GM10248 (cell line): ENCODE results near the gene MED10.

Source experiments
- CTCF ChIA-PET: fragments of 300-600 bp; sonication (Branson Sonifier 250); formaldehyde crosslinking; extraction: SDS; loops from one replicate; lab custom pipeline; 2021; ENCODE audit warnings: antibody characterized with exemption; lab: Yijun Ruan, JAX
- POLR2A ChIA-PET: fragments of 350-650 bp; sonication (Branson Sonifier 250); formaldehyde crosslinking; extraction: SDS; loops from one replicate; lab custom pipeline; 2020; ENCODE audit warnings: antibody characterized with exemption; lab: Yijun Ruan, JAX
- DNase-seq: peaks from one replicate; pipeline ENCODE4 v3.0.0; 2012; ENCODE audit errors: extremely low spot score
- CTCF ChIP-seq: IDR thresholded peaks from 2 replicates; pipeline ENCODE4 v1.5.1; 2012; ENCODE audit warnings: mild to moderate bottlenecking, low read depth; ENCODE audit errors: extremely low read depth, missing control alignments, control extremely low read depth

The MED10 gene

GRCh38 chr5:6395621-6396020, 17.3 kb upstream of the MED10 start:
- no peak for TF ChIP-seq CTCF
- no peak for DNase-seq
- CTCF ChIA-PET: interaction anchor here (1.8 kb wide), 1 partner anchor 9 kb away, joined by 4 read pairs; no protein-coding TSS in a partner anchor
- POLR2A ChIA-PET: no interaction called here

DNA sequence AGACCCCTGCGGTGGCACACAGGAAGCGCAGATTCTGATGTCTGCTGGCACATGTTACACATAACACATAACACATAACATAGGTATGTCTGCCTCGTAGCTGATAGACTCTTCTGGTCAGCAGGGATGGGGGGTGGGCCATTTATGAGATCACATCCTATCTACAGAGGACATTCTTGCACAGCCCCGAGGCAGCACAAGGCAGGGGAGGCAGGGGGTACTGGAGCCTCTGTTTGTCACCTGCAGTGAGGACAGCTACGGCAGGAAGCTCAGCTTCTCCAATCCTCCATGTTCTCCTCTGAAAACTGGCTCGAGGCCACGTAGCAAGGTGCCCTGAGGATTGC, 16.7 kb upstream of the MED10 start:
- ChIA-PET POLR2A (no interaction called here), CTCF (interaction anchor here (1.8 kb wide), 1 partner anchor 8 kb away, joined by 4 read pairs; no protein-coding TSS in a partner anchor)
- DNase-seq: no peak
- no peak for TF ChIP-seq CTCF

DNA sequence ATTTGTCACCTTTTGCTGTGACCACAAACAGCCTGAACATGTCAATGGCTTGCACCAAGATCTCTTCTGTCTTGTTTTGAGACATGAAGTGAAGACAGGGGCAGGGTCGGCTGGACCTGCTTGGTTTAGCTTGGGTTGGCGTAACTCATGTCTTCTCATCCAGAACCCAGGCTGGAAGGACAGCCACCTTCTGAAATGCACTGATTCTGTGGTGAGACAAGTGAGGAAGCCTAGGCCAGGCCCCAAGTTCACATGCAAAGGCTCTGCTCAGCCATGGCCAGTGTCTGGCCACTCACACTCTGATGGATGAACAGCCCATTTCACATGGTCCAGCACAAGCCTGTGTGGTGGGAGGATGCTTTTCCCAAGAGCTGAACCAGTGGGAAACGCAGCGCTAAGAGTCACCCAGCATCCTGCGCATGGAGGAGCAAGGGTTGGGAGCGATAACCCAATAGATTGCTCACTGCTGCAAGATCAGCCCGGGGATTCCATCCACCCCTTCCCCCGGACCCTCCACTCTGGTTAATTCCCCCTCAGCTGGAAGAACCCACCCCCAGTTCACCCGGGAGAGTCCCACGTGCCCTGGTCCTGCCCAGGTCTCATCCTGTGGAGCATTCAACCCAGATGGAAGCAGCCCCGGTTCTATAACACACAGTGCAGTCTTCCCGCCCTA, 16.2 kb upstream of the MED10 start:
- ChIA-PET CTCF (interaction anchor here (1.8 kb wide), 1 partner anchor 8 kb away, joined by 4 read pairs; no protein-coding TSS in a partner anchor), POLR2A (no interaction called here)
- DNase-seq: no peak
- no peak for TF ChIP-seq CTCF

- no peak for DNase-seq
- ChIA-PET CTCF (interaction anchor here (0.8 kb wide), 1 partner anchor 10 kb away, joined by 3 read pairs; no protein-coding TSS in a partner anchor), POLR2A (no interaction called here)
- no peak for TF ChIP-seq CTCF
Observed at GRCh38 chr5:6393596-6394194, 15.3 kb upstream of the MED10 start.

- TF ChIP-seq CTCF: no peak
- POLR2A ChIA-PET: no interaction called here
- no peak for DNase-seq
- CTCF ChIA-PET: no interaction called here
Observed at GRCh38 chr5:6392561-6392960, 14.2 kb upstream of the MED10 start.

- CTCF ChIA-PET: no interaction called here
- POLR2A ChIA-PET: no interaction called here
- no peak for TF ChIP-seq CTCF
- no peak for DNase-seq
Observed at GRCh38 chr5:6391151-6391550, 12.8 kb upstream of the MED10 start.
